Measurements from ENCODE around the gene SLC2A13.

DNA sequence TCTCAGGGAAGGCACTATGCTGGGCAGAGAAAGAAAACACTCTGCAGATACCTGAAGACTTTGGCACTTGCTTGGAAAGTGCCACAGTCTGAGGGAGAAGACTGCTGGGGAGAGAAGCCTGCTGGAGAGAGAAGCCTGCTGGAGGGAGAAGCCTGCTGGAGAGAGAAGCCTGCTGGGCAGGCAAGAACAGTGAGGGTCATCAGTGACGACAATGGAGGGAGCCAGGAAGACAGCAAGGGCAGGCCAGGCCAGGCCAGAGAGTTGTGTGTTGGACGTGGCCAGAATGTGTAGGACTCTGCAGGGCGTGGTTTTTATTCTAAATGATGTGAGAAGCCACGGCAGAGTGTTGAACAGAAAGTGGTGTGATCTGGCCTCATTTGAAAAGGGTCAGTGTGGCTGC is 301.0 kb downstream of the SLC2A13 start:
- TF ChIP-seq NFIC (IDR thresholded peaks at IDR 0.05; ENCODE audit: low read depth, low read length) (no peak), SRF (IDR thresholded peaks at IDR 0.05; ENCODE audit: low read depth in 2 of 2, low read length in 2 of 2) (no peak), RFX5 (IDR thresholded peaks at IDR 0.05; ENCODE audit: low read depth, low read length) (no peak), POLR2AphosphoS5 (IDR thresholded peaks at IDR 0.05; ENCODE audit: low read length) (no peak), FOXM1 (IDR thresholded peaks at IDR 0.05; ENCODE audit: low read depth, low read length) (no peak), EP300 (IDR thresholded peaks at IDR 0.05; ENCODE audit: borderline replicate concordance in 1 of 2, control insufficient read depth in 1 of 2, low read depth in 2 of 2, low read length in 2 of 2) (no peak), POLR2A (IDR thresholded peaks at IDR 0.05; ENCODE audit: low read depth, low read length) (no peak), EZH2 (IDR thresholded peaks at IDR 0.05; ENCODE audit: borderline replicate concordance, control insufficient read depth, low read depth, low read length) (no peak), CBX3 (IDR thresholded peaks at IDR 0.05; ENCODE audit: borderline replicate concordance, low read depth) (no peak), TARDBP (IDR thresholded peaks at IDR 0.05; ENCODE audit: borderline replicate concordance) (no peak)
- TF ChIP-seq, protein P1, sequence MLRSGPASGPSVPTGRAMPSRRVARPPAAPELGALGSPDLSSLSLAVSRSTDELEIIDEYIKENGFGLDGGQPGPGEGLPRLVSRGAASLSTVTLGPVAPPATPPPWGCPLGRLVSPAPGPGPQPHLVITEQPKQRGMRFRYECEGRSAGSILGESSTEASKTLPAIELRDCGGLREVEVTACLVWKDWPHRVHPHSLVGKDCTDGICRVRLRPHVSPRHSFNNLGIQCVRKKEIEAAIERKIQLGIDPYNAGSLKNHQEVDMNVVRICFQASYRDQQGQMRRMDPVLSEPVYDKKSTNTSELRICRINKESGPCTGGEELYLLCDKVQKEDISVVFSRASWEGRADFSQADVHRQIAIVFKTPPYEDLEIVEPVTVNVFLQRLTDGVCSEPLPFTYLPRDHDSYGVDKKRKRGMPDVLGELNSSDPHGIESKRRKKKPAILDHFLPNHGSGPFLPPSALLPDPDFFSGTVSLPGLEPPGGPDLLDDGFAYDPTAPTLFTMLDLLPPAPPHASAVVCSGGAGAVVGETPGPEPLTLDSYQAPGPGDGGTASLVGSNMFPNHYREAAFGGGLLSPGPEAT (IDR thresholded peaks at IDR 0.05; ENCODE audit: low read depth) = no peak
- TF ChIP-seq, protein P2, sequence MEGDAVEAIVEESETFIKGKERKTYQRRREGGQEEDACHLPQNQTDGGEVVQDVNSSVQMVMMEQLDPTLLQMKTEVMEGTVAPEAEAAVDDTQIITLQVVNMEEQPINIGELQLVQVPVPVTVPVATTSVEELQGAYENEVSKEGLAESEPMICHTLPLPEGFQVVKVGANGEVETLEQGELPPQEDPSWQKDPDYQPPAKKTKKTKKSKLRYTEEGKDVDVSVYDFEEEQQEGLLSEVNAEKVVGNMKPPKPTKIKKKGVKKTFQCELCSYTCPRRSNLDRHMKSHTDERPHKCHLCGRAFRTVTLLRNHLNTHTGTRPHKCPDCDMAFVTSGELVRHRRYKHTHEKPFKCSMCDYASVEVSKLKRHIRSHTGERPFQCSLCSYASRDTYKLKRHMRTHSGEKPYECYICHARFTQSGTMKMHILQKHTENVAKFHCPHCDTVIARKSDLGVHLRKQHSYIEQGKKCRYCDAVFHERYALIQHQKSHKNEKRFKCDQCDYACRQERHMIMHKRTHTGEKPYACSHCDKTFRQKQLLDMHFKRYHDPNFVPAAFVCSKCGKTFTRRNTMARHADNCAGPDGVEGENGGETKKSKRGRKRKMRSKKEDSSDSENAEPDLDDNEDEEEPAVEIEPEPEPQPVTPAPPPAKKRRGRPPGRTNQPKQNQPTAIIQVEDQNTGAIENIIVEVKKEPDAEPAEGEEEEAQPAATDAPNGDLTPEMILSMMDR (IDR thresholded peaks at IDR 0.05 in 2 of 3, conservative IDR thresholded peaks at IDR 0.05 in 1 of 3; ENCODE audit: control insufficient read depth in 2 of 3, extremely low read depth in 1 of 3, insufficient read depth in 1 of 3, low read depth in 3 of 3, low read length in 3 of 3) = no peak
- TF ChIP-seq, protein P3, sequence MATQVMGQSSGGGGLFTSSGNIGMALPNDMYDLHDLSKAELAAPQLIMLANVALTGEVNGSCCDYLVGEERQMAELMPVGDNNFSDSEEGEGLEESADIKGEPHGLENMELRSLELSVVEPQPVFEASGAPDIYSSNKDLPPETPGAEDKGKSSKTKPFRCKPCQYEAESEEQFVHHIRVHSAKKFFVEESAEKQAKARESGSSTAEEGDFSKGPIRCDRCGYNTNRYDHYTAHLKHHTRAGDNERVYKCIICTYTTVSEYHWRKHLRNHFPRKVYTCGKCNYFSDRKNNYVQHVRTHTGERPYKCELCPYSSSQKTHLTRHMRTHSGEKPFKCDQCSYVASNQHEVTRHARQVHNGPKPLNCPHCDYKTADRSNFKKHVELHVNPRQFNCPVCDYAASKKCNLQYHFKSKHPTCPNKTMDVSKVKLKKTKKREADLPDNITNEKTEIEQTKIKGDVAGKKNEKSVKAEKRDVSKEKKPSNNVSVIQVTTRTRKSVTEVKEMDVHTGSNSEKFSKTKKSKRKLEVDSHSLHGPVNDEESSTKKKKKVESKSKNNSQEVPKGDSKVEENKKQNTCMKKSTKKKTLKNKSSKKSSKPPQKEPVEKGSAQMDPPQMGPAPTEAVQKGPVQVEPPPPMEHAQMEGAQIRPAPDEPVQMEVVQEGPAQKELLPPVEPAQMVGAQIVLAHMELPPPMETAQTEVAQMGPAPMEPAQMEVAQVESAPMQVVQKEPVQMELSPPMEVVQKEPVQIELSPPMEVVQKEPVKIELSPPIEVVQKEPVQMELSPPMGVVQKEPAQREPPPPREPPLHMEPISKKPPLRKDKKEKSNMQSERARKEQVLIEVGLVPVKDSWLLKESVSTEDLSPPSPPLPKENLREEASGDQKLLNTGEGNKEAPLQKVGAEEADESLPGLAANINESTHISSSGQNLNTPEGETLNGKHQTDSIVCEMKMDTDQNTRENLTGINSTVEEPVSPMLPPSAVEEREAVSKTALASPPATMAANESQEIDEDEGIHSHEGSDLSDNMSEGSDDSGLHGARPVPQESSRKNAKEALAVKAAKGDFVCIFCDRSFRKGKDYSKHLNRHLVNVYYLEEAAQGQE (IDR thresholded peaks at IDR 0.05; ENCODE audit: low read depth, low read length) = no peak

Measured in GM12878 (cell line).